HG03354 (cell line): ENCODE results near the gene MAGEA10.

Experiments
- ATAC-seq: cut with Tn5 transposase; IDR thresholded peaks from one replicate; pipeline ENCODE4 v1.9.1; 2021; ENCODE audit warnings: mild to moderate bottlenecking; ENCODE audit not compliant: unreplicated experiment, poor library complexity, severe bottlenecking

Gene MAGEA10

DNA sequence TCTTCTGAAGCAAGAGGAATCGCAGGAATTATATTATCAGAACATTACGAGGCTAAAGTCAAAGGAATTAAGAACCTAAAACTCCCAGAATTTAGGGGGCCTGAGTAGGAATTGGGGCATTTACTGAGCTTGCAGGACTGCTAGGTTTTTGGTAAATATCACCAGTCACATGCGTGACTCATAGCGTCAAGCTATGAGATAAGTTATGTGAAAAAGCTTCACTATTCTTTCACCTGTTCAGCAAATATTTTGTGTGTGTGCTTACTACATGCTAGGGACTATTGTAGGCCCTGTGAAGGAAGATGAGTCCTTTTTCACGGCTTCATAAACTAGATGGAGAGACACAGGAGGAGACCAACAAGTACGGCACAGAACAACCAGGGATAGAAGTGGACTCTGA, 52.2 kb downstream of the MAGEA10 start:
- ATAC-seq: no peak
